NAMALWA (cell line): ENCODE results near the gene KLHL28.

Experiments used
- DNase-seq: peaks from one replicate; pipeline ENCODE4 v3.0.0-alpha.2; 2015; ENCODE audit warnings: low spot score

The KLHL28 gene

GRCh38 chr14:44960646-44961045 lies 1.1 kb downstream of the KLHL28 start:
- DNase-seq: no peak

- DNase-seq: peak; percentile 34
Measured at GRCh38 chr14:44960146-44960545, 1.6 kb downstream of the KLHL28 start.

GRCh38 chr14:44959538-44959937 lies 2.2 kb downstream of the KLHL28 start:
- no peak for DNase-seq

GRCh38 chr14:44956866-44957265 lies 4.9 kb downstream of the KLHL28 start:
- DNase-seq: no peak

GRCh38 chr14:44955528-44955927 lies 6.2 kb downstream of the KLHL28 start:
- DNase-seq: no peak

- DNase-seq: no peak
Measured at GRCh38 chr14:44954750-44955149, 7.0 kb downstream of the KLHL28 start.

- DNase-seq: no peak
Measured at GRCh38 chr14:44952391-44953110, 9.2 kb downstream of the KLHL28 start.

GRCh38 chr14:44951051-44951450 lies 10.7 kb downstream of the KLHL28 start:
- no peak for DNase-seq

- DNase-seq: no peak
Measured at GRCh38 chr14:44945264-44945663, 16.5 kb downstream of the KLHL28 start.

- DNase-seq: no peak
Measured at GRCh38 chr14:44944107-44944506, 17.6 kb downstream of the KLHL28 start.

GRCh38 chr14:44942436-44942835 lies 19.3 kb downstream of the KLHL28 start:
- no peak for DNase-seq

GRCh38 chr14:44941591-44941990 lies 20.2 kb downstream of the KLHL28 start:
- DNase-seq: no peak

GRCh38 chr14:44940944-44941343 lies 20.8 kb downstream of the KLHL28 start:
- DNase-seq: no peak

- no peak for DNase-seq
Measured at GRCh38 chr14:44940211-44940610, 21.5 kb downstream of the KLHL28 start.

GRCh38 chr14:44937547-44937946 lies 24.2 kb downstream of the KLHL28 start:
- no peak for DNase-seq

- no peak for DNase-seq
Measured at GRCh38 chr14:44935155-44935554, 26.6 kb downstream of the KLHL28 start.

- DNase-seq: no peak
Measured at GRCh38 chr14:44928793-44929192, 33.0 kb downstream of the KLHL28 start.

- peak; percentile 1 for DNase-seq
Measured at GRCh38 chr14:44914849-44915248, 46.9 kb downstream of the KLHL28 start.

- no peak for DNase-seq
Measured at GRCh38 chr14:44912041-44912869, 49.5 kb downstream of the KLHL28 start.

- no peak for DNase-seq
Measured at GRCh38 chr14:44910821-44911220, 50.9 kb downstream of the KLHL28 start.

GRCh38 chr14:44901696-44902095 lies 60.1 kb downstream of the KLHL28 start:
- DNase-seq: no peak

GRCh38 chr14:44898551-44898950 lies 63.2 kb downstream of the KLHL28 start:
- DNase-seq: no peak

GRCh38 chr14:44897845-44898151 lies 63.9 kb downstream of the KLHL28 start:
- no peak for DNase-seq
